22Rv1 (cell line): Measurements from ENCODE around the gene PGPEP1.

ENCODE experiments used
- ZFX ChIP-seq: fragments of 450-650 bp; IDR thresholded peaks from 2 replicates; pipeline ENCODE4 v1.6.1; 2017; ENCODE audit warnings: antibody characterized with exemption, borderline replicate concordance
- TF ChIP-seq, protein P1 (sequence below): fragments of 450-650 bp; IDR thresholded peaks from 2 replicates; pipeline ENCODE4 v1.5.1; 2017; ENCODE audit warnings: mild to moderate bottlenecking

DNA sequence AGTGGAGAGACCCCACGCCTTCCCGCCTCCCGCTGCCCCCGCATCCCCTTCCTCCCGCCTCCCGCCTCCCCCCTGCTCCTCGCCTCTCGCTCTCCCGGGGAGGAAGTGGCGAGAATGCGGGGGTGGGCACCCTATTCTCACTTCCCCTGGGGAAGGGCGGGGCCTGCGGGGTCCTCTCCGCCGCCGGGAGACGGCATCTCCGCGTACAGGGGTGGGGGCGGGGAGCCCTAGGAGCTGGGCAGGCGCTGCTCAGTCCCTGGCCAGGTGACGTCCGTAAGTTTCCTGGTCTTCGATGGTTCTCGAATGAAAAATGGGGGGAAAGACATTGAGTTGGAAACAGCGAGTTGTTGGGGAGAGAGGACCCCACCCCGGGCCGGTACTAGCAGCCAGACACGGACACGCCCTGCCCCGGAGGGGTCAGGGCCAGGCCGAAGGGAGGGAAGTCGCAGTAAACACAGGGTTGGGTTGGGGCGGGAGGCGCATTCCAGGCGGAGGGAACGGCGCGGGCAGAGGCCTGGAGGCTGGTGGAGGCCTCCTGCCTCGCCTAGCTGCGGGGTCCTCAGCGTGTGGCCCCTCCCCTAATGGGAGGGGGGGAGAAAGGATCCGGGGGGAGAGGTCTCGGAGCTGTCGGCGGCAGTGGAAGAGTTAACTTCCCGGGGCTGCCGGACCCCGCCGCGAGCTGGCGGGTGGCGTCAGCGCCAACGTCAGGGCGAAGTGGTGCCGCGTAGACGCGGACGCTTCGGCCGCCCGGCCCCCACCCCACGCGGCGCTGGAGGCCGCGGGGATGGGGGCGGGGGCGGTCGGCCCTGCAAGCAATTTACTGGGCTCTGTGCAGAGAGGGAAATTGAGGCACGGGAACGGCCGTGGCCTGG is 48.6 kb upstream of the PGPEP1 start:
- TF ChIP-seq, protein P1, sequence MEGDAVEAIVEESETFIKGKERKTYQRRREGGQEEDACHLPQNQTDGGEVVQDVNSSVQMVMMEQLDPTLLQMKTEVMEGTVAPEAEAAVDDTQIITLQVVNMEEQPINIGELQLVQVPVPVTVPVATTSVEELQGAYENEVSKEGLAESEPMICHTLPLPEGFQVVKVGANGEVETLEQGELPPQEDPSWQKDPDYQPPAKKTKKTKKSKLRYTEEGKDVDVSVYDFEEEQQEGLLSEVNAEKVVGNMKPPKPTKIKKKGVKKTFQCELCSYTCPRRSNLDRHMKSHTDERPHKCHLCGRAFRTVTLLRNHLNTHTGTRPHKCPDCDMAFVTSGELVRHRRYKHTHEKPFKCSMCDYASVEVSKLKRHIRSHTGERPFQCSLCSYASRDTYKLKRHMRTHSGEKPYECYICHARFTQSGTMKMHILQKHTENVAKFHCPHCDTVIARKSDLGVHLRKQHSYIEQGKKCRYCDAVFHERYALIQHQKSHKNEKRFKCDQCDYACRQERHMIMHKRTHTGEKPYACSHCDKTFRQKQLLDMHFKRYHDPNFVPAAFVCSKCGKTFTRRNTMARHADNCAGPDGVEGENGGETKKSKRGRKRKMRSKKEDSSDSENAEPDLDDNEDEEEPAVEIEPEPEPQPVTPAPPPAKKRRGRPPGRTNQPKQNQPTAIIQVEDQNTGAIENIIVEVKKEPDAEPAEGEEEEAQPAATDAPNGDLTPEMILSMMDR = no peak
- TF ChIP-seq ZFX = no peak
